Liver (tissue), 9 donors: ENCODE measurements around the gene ELN. TPM values are rescaled to one million over a fixed set of nuclear protein-coding genes. Genes with fewer than 3 reads are reported as not detected.
"Not testable (repeated sequence)": the region's sequence is repeated elsewhere in the genome, so short reads cannot be mapped to it uniquely, and the experiment has no call there.

ENCODE experiments used
- DNase-seq: peaks from one replicate; pipeline ENCODE4 v3.0.0-alpha.2; 2017; ENCODE audit warnings: low spot score
- H3K27ac ChIP-seq, 2 donors: one replicate each; pipeline ENCODE4 v1.7.0; 2013; ENCODE audit warnings: inconsistent platforms in 2 of 2, low read length in 2 of 2, control low read depth in 1 of 2, low read depth in 1 of 2, mild to moderate bottlenecking in 1 of 2
- H3K27me3 ChIP-seq, 4 donors: one replicate each; pipeline versions ENCODE4 v1.6.1 to v1.7.0; 2013; ENCODE audit warnings: low read length in 3 of 4, inconsistent platforms in 1 of 4, mild to moderate bottlenecking in 1 of 4, moderate library complexity in 1 of 4; ENCODE audit not compliant: control insufficient read depth in 4 of 4, insufficient read depth in 4 of 4
- H3K36me3 ChIP-seq, 4 donors: one replicate each; pipeline versions ENCODE4 v1.6.1 to v1.7.0; 2013; ENCODE audit warnings: low read length in 3 of 4, mild to moderate bottlenecking in 3 of 4, low read depth in 1 of 4, moderate library complexity in 1 of 4; ENCODE audit not compliant: control insufficient read depth in 4 of 4, insufficient read depth in 3 of 4
- H3K4me1 ChIP-seq, 4 donors: one replicate each; pipeline versions ENCODE4 v1.6.1 to v1.7.0; 2013; ENCODE audit warnings: low read length in 3 of 4, mild to moderate bottlenecking in 3 of 4, moderate library complexity in 1 of 4; ENCODE audit not compliant: control insufficient read depth in 4 of 4, insufficient read depth in 4 of 4
- H3K4me3 ChIP-seq, 3 donors: one replicate each; pipeline versions ENCODE4 v1.6.1 to v1.7.0; 2013; ENCODE audit warnings: low read length in 3 of 3, control low read depth in 1 of 3, low read depth in 1 of 3, mild to moderate bottlenecking in 1 of 3
- H3K9ac ChIP-seq, 2 donors: one replicate each; pipeline ENCODE4 v1.7.0; 2013; ENCODE audit warnings: low read length in 2 of 2, mild to moderate bottlenecking in 2 of 2, moderate library complexity in 2 of 2, control low read depth in 1 of 2, low read depth in 1 of 2
- H3K9me3 ChIP-seq, 4 donors: one replicate each; pipeline versions ENCODE4 v1.6.1 to v1.7.0; 2013; ENCODE audit warnings: low read length in 3 of 4; ENCODE audit not compliant: control insufficient read depth in 4 of 4
- ATF3 ChIP-seq: IDR thresholded peaks from 2 replicates; pipeline ENCODE4 v1.6.1; 2016; ENCODE audit warnings: antibody characterized with exemption
- CTCF ChIP-seq: fragments of 150-350 bp; IDR thresholded peaks from 2 replicates; pipeline ENCODE4 v1.5.1; 2017; ENCODE audit warnings: improper control_type of control experiment, low read depth, low read length; ENCODE audit not compliant: missing input control
- EGR1 ChIP-seq, 2 donors: IDR thresholded peaks; 2 replicates each; pipeline ENCODE4 v1.6.1; 2016 to 2018; ENCODE audit warnings: antibody characterized with exemption in 2 of 2, low read depth in 2 of 2
- FOXA1 ChIP-seq: IDR thresholded peaks from 2 replicates; pipeline ENCODE4 v1.6.1; 2016; ENCODE audit warnings: antibody characterized with exemption
- FOXA2 ChIP-seq: IDR thresholded peaks from 2 replicates; pipeline ENCODE4 v1.6.1; 2016; ENCODE audit warnings: antibody characterized with exemption
- GABPA ChIP-seq, 2 donors: IDR thresholded peaks in 1 of 2; conservative IDR thresholded peaks in 1 of 2; 2 replicates each; pipeline ENCODE4 v1.6.1; 2016; ENCODE audit warnings: antibody characterized with exemption in 2 of 2, mild to moderate bottlenecking in 1 of 2, moderate library complexity in 1 of 2
- HNF4A ChIP-seq, 2 donors: conservative IDR thresholded peaks; 2 replicates each; pipeline ENCODE4 v1.6.1; 2016; ENCODE audit warnings: antibody characterized with exemption in 2 of 2, mild to moderate bottlenecking in 2 of 2
- HNF4G ChIP-seq: IDR thresholded peaks from 2 replicates; pipeline ENCODE4 v1.6.1; 2016; ENCODE audit warnings: antibody characterized with exemption
- JUND ChIP-seq, 2 donors: IDR thresholded peaks; 2 replicates each; pipeline ENCODE4 v1.6.1; 2016; ENCODE audit warnings: antibody characterized with exemption in 2 of 2
- MAX ChIP-seq: IDR thresholded peaks from 2 replicates; pipeline ENCODE4 v1.6.1; 2016; ENCODE audit warnings: antibody characterized with exemption
- NR2F2 ChIP-seq: IDR thresholded peaks from 2 replicates; pipeline ENCODE4 v1.6.1; 2016; ENCODE audit warnings: antibody characterized with exemption
- RAD21 ChIP-seq, 2 donors: IDR thresholded peaks; 2 replicates each; pipeline ENCODE4 v1.6.1; 2016; ENCODE audit warnings: antibody characterized with exemption in 2 of 2, mild to moderate bottlenecking in 2 of 2
- REST ChIP-seq: IDR thresholded peaks from 2 replicates; pipeline ENCODE4 v1.6.1; 2016; ENCODE audit warnings: antibody characterized with exemption, mild to moderate bottlenecking
- RXRA ChIP-seq, 2 donors: IDR thresholded peaks; 2 replicates each; pipeline ENCODE4 v1.6.1; 2017 to 2018; ENCODE audit warnings: antibody characterized with exemption in 2 of 2, mild to moderate bottlenecking in 1 of 2
- SP1 ChIP-seq: IDR thresholded peaks from 2 replicates; pipeline ENCODE4 v1.6.1; 2018; ENCODE audit warnings: antibody characterized with exemption, mild to moderate bottlenecking
- TAF1 ChIP-seq: conservative IDR thresholded peaks from 2 replicates; pipeline ENCODE4 v1.6.1; 2016; ENCODE audit warnings: antibody characterized with exemption, mild to moderate bottlenecking
- YY1 ChIP-seq: IDR thresholded peaks from 2 replicates; pipeline ENCODE4 v1.6.1; 2016; ENCODE audit warnings: antibody characterized with exemption, mild to moderate bottlenecking
- ZBTB33 ChIP-seq: IDR thresholded peaks from 2 replicates; pipeline ENCODE4 v1.6.1; 2016; ENCODE audit warnings: antibody characterized with exemption
- WGBS: extraction: QIAGEN DNeasy Blood & Tissue Kit; methylation state at CpG from one replicate; pipeline ENCODE4 v1.1.7; 2013; 5-methylcytosine and 5-hydroxymethylcytosine counted together
- polyA plus RNA-seq, 2 donors: library from polyadenylated mRNA; stranded (reverse) in 1 of 2; unstranded in 1 of 2; fragments of 200-250 nt in 1 of 2; fragments of >200 nt in 1 of 2; fragmentation: Nextera tagmentation in 1 of 2; extraction: Ambion mirVana in 1 of 2; gene quantifications; one replicate each; pipeline versions ENCODE4 v1.2.1 to v1.2.3, GENCODE V29; 2013 to 2015
- total RNA-seq, 2 donors: library from RNA; depleted of rRNA; stranded (reverse); fragments of >200 nt; gene quantifications; one replicate each; pipeline ENCODE4 v1.2.3, GENCODE V29; 2014
- donor health status: healthy.
- donor health status: healthy.
- donor health status: healthy.
- donor health status: healthy.
- donor health status: healthy.

The ELN gene
- total and polyA plus RNA-seq, 4 donors, result 2.7 to 16.3 (median 9.7) TPM

- no peak for DNase-seq
- Histone ChIP-seq H3K4me3 (no peak overlapping the region), H3K27ac (no peak overlapping the region), H3K36me3 (peaks cover 0 to 9% (median 0%) of the 10 kb centered on the region in 4 donors), H3K9ac (no peak overlapping the region), H3K27me3 (no peaks in the 10 kb centered on the region), H3K4me1 (no peaks in the 10 kb centered on the region), H3K9me3 (no peaks in the 10 kb centered on the region)
- TF ChIP-seq RAD21 (IDR thresholded peaks at IDR 0.05), result no peak
- no peak for TF ChIP-seq TAF1
- no peak for TF ChIP-seq HNF4A (conservative IDR thresholded peaks at IDR 0.05)
- no peak for TF ChIP-seq MAX
- TF ChIP-seq YY1, result no peak
- TF ChIP-seq REST, result no peak
- no peak for TF ChIP-seq CTCF
- no peak for TF ChIP-seq FOXA1
- no peak for TF ChIP-seq SP1
- TF ChIP-seq FOXA2, result no peak
- no peak for TF ChIP-seq ZBTB33
- no peak for TF ChIP-seq GABPA (IDR thresholded peaks at IDR 0.05 in 1 of 2, conservative IDR thresholded peaks at IDR 0.05 in 1 of 2)
- TF ChIP-seq NR2F2, result no peak
- no peak for TF ChIP-seq JUND (IDR thresholded peaks at IDR 0.05)
- no peak for TF ChIP-seq RXRA (IDR thresholded peaks at IDR 0.05)
- no peak for TF ChIP-seq EGR1 (IDR thresholded peaks at IDR 0.05; ENCODE audit: low read depth in 2 of 2)
- no peak for TF ChIP-seq ATF3
- TF ChIP-seq HNF4G, result no peak
- WGBS, result 84% methylated on average over 20 of the region's 20 CpGs
Observed at GRCh38 chr7:74044366-74045350, 16.7 kb downstream of the ELN start.

GRCh38 chr7:74046581-74046980, 18.6 kb downstream of the ELN start:
- H3K27ac ChIP-seq, H3K4me3 ChIP-seq, H3K4me1 ChIP-seq, DNase-seq, H3K36me3 ChIP-seq, H3K9ac ChIP-seq, H3K9me3 ChIP-seq, H3K27me3 ChIP-seq: not testable (repeated sequence)
- 94% methylated on average over 7 of the region's 7 CpGs for WGBS
